Mammary epithelial cell (primary cell): ENCODE data around the gene TNRC6C.

Experiments
- EZH2 ChIP-seq: IDR thresholded peaks from 2 replicates; pipeline ENCODE4 v1.6.1; 2012; ENCODE audit warnings: low read length, inconsistent platforms, borderline replicate concordance
- TF ChIP-seq, protein P1 (sequence below), 2 donors: IDR thresholded peaks in 1 of 2; conservative IDR thresholded peaks in 1 of 2; 2 replicates each; pipeline ENCODE4 v1.5.1; 2011 to 2012; ENCODE audit warnings: inconsistent platforms in 2 of 2, low read length in 2 of 2, mild to moderate bottlenecking in 2 of 2, control low read depth in 1 of 2, low read depth in 1 of 2; ENCODE audit not compliant: insufficient read depth in 1 of 2; ENCODE audit errors: extremely low read depth in 1 of 2

DNA sequence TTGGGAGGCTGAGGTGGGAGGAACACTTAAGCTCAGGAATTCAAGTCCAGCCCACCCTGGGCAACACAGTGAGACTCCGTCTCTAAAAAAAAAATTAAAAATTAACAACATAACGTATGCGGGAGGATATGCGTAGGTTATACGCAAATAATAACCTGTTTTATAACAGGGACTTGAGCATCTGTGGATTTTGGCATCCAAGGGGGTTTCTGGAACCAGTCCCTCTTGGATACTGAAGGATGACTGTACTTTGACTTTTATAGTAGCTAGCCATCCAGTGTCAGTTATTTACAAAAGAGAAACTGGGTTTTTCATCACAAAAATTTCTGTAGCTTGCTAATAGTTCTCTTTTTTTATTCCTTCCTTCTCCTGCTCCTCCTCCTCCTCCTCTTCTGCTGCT, 64.5 kb downstream of the TNRC6C start:
- TF ChIP-seq, protein P1, sequence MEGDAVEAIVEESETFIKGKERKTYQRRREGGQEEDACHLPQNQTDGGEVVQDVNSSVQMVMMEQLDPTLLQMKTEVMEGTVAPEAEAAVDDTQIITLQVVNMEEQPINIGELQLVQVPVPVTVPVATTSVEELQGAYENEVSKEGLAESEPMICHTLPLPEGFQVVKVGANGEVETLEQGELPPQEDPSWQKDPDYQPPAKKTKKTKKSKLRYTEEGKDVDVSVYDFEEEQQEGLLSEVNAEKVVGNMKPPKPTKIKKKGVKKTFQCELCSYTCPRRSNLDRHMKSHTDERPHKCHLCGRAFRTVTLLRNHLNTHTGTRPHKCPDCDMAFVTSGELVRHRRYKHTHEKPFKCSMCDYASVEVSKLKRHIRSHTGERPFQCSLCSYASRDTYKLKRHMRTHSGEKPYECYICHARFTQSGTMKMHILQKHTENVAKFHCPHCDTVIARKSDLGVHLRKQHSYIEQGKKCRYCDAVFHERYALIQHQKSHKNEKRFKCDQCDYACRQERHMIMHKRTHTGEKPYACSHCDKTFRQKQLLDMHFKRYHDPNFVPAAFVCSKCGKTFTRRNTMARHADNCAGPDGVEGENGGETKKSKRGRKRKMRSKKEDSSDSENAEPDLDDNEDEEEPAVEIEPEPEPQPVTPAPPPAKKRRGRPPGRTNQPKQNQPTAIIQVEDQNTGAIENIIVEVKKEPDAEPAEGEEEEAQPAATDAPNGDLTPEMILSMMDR (conservative IDR thresholded peaks at IDR 0.05 in 1 of 2, IDR thresholded peaks at IDR 0.05 in 1 of 2; ENCODE audit: extremely low read depth in 1 of 2, insufficient read depth in 1 of 2, low read depth in 1 of 2, low read length in 2 of 2) = no peak
- no peak for TF ChIP-seq EZH2
